Mesothelial cell of epicardium (in vitro differentiated cells): ENCODE data around the gene SLC9A7. TPM values are rescaled to one million over a fixed set of nuclear protein-coding genes. Genes with fewer than 3 reads are reported as not detected.
"Not testable (repeated sequence)": the region's sequence is repeated elsewhere in the genome, so short reads cannot be mapped to it uniquely, and the experiment has no call there.

ENCODE experiments used
- DNase-seq, 2 experiments: peaks; one replicate each; pipeline ENCODE4 v3.0.0; 2021; ENCODE audit warnings: low spot score in 2 of 2; ENCODE audit not compliant: unreplicated experiment in 2 of 2
- H3K27ac Mint-ChIP-seq: 2 replicates; pipeline ENCODE4 v1.8.0; 2021; ENCODE audit warnings: mixed read lengths
- H3K27me3 Mint-ChIP-seq: 2 replicates; pipeline ENCODE4 v1.8.0; 2021; ENCODE audit warnings: low read depth, mixed read lengths
- H3K36me3 Mint-ChIP-seq: 2 replicates; pipeline ENCODE4 v1.8.0; 2021; ENCODE audit warnings: mixed read lengths
- H3K4me1 Mint-ChIP-seq: 2 replicates; pipeline ENCODE4 v1.8.0; 2021; ENCODE audit warnings: mixed read lengths
- H3K4me3 Mint-ChIP-seq: 2 replicates; pipeline ENCODE4 v1.8.0; 2021; ENCODE audit warnings: mild to moderate bottlenecking, moderate library complexity, mixed read lengths
- H3K9me3 Mint-ChIP-seq: 2 replicates; pipeline ENCODE4 v1.8.0; 2021; ENCODE audit warnings: mixed read lengths
- CTCF ChIP-seq: fragments of 200-600 bp; sonication (generic); IDR thresholded peaks from one replicate; pipeline ENCODE4 v1.5.0; 2021; ENCODE audit warnings: antibody characterized with exemption; ENCODE audit not compliant: unreplicated experiment
- total RNA-seq: library from RNA; stranded (reverse); gene quantifications from 3 replicates; pipeline ENCODE4 v1.2.1, GENCODE V29; 2021

The SLC9A7 gene
- total RNA-seq, 1 donor from 2014 or later, result 14.1 TPM

DNA sequence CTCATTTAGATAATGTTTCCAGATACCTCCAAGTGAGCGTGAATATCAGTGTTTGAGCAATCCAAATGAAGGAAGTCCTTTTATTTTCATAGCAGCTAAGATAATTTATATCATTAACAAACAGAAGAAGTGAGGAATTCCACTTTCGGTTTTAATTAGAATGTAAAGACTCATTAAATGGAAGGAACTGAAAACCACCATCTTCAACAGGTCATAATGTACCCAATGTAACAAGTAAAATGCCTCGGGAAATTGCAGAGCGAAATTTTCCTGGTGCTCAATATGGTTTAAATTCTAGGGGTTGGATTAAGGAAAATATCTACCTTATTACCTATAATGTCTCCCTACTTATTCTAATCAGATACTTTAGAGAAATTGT is 33.9 kb upstream of the SLC9A7 start:
- H3K4me1 Mint-ChIP-seq, result peaks cover 6% of the 10 kb centered on the region
- H3K36me3 Mint-ChIP-seq, result no peaks in the 10 kb centered on the region
- no peak overlapping the region for H3K27ac Mint-ChIP-seq
- H3K27me3 Mint-ChIP-seq, result no peaks in the 10 kb centered on the region
- no peak for TF ChIP-seq CTCF
- peaks cover 16% of the 10 kb centered on the region for H3K9me3 Mint-ChIP-seq
- no peak overlapping the region for H3K4me3 Mint-ChIP-seq
- no peak for DNase-seq

DNA sequence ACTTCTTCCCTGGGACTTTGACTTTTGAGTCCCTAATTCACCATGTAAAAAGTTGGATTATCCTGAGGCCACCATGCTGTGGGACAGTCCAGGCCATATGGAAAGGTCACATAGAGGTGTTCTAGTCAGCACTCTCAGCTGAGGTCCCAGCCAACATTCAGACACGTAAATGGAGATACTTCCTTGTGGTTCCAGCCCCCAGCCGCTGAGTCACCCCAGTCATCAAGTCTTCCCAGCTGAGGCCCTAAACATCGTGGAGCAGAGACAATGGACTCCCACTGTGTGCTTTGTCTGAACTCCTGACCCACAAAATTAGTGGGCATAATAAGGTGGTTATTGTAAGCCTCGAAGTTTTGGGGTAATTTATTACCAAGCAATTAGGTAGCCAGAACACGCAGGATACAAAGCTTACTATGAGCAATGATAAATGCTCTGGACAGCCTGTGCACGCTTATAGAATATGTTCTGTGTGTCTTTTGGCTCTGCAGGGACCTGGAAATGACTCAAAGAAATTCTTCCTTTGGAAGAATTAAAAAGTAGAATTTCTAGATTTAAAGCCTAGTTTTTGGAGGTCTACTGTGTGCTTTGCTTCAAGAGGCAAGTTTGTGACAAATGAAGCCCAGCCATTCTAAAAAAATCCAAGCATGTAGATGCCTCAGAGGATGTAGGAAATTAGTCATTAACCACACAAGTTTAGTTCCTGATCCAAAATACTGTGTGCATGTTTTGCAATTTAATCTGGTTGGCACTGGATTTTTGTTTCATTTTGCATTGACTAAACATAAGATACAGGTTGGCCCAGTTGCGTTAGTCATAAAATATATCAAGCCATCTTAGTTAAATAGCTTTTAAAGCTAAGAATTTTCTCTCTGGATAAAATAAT is 33.2 kb upstream of the SLC9A7 start:
- peaks cover 20% of the 10 kb centered on the region for H3K9me3 Mint-ChIP-seq
- no peak overlapping the region for H3K27ac Mint-ChIP-seq

DNA sequence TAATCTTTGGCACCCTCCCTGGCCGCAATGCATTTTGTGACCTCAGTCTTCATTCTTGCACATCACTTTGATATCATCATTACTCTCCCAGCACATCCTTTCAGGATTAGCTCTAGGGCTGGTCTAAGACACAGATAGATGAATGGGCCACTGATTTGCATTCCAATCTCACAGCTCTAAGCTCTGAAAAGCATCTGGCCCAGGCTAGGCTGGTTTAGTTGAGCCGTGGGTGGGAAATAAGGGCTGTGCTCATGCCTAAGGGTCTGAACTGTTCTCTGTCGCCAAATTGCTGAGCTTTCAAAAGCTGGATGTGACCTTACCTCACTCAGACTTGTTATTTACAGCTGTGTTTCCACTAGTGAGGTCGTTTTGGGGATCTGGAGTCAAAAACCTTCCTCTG is 30.0 kb upstream of the SLC9A7 start:
- no peak overlapping the region for H3K4me3 Mint-ChIP-seq
- peaks cover 22% of the 10 kb centered on the region for H3K9me3 Mint-ChIP-seq
- no peak for TF ChIP-seq CTCF
- no peaks in the 10 kb centered on the region for H3K36me3 Mint-ChIP-seq
- no peak for DNase-seq
- H3K4me1 Mint-ChIP-seq, result peaks cover 6% of the 10 kb centered on the region
- H3K27ac Mint-ChIP-seq, result no peak overlapping the region
- no peaks in the 10 kb centered on the region for H3K27me3 Mint-ChIP-seq

More for the DNA sequence above, 33.2 kb upstream of the SLC9A7 start:
- TF ChIP-seq CTCF, result no peak
- Mint-ChIP-seq H3K4me3 (no peak overlapping the region), H3K4me1 (peaks cover 6% of the 10 kb centered on the region), H3K27me3 (no peaks in the 10 kb centered on the region), H3K36me3 (no peaks in the 10 kb centered on the region)
- no peak for DNase-seq

DNA sequence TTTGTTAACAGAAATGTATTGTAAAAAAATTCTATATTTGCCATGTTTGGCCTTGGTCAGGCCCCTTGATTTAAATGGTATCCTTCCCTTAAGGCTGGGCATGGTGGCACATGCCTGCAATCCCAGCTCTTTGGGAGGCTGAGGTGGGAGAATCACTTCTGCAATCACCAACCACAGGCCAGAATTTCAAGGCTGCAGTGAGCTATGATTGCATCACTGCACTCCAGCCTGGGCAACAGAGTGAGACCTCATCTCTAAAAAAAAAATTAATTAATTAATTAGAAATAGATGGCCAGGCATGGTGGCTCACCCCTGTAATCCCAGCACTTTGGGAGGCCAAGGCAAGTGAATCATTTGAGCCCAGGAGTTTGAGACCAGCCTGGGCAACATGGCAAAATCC is 25.5 kb upstream of the SLC9A7 start:
- not testable (repeated sequence) for H3K4me3 Mint-ChIP-seq, DNase-seq, H3K27ac Mint-ChIP-seq, H3K36me3 Mint-ChIP-seq, H3K4me1 Mint-ChIP-seq, H3K27me3 Mint-ChIP-seq
- peaks cover 20% of the 10 kb centered on the region for H3K9me3 Mint-ChIP-seq

GRCh38 chrX:46782034-46782433 is 23.1 kb upstream of the SLC9A7 start:
- Mint-ChIP-seq H3K27me3 (peaks cover 6% of the 10 kb centered on the region), H3K27ac (no peak overlapping the region), H3K4me1 (peaks cover 4% of the 10 kb centered on the region), H3K4me3 (no peak overlapping the region), H3K36me3 (no peaks in the 10 kb centered on the region), H3K9me3 (peaks cover 13% of the 10 kb centered on the region)
- TF ChIP-seq CTCF, result no peak
- no peak for DNase-seq

- no peak overlapping the region for H3K4me3 Mint-ChIP-seq
- H3K9me3 Mint-ChIP-seq, result peaks cover 20% of the 10 kb centered on the region
- peaks cover 4% of the 10 kb centered on the region for H3K4me1 Mint-ChIP-seq
- H3K27me3 Mint-ChIP-seq, result peaks cover 6% of the 10 kb centered on the region
- no peaks in the 10 kb centered on the region for H3K36me3 Mint-ChIP-seq
- TF ChIP-seq CTCF, result no peak
- DNase-seq, result no peak
- H3K27ac Mint-ChIP-seq, result peak overlapping the region; percentile 80
Observed at GRCh38 chrX:46777971-46778810, 19.3 kb upstream of the SLC9A7 start.
